Omental fat pad (tissue), 4 donors: ENCODE measurements around the gene ZNF607. TPM values are rescaled to one million over a fixed set of nuclear protein-coding genes. Genes with fewer than 3 reads are reported as not detected.

Experiments used
- ATAC-seq: fragments of 150-250 bp; one replicate; pipeline ENCODE4 v1.9.1; 2016; ENCODE audit warnings: mild to moderate bottlenecking, moderate library complexity; ENCODE audit not compliant: low FRiP score
- DNase-seq: peaks from one replicate; pipeline ENCODE4 v3.0.0-alpha.2; 2019; ENCODE audit warnings: low spot score
- CTCF ChIP-seq, 3 donors: fragments of 450-650 bp; IDR thresholded peaks; one replicate each; pipeline ENCODE4 v1.5.1; 2016 to 2017; ENCODE audit warnings: antibody characterized with exemption in 3 of 3, mild to moderate bottlenecking in 3 of 3, moderate library complexity in 2 of 3
- small RNA-seq: library from RNA; depleted of rRNA; stranded (forward); fragments of <200 nt; gene quantifications from one replicate; pipeline ENCODE3, GENCODE V24; 2016
- total RNA-seq, 4 donors: library from RNA; depleted of rRNA; stranded (reverse); fragments of >200 nt; gene quantifications; one replicate each; pipeline ENCODE4 v1.1.0, GENCODE V29; 2016

Gene ZNF607
- total RNA-seq, 4 donors from 2014 or later = 1.8 to 5.4 (median 3.1) TPM

DNA sequence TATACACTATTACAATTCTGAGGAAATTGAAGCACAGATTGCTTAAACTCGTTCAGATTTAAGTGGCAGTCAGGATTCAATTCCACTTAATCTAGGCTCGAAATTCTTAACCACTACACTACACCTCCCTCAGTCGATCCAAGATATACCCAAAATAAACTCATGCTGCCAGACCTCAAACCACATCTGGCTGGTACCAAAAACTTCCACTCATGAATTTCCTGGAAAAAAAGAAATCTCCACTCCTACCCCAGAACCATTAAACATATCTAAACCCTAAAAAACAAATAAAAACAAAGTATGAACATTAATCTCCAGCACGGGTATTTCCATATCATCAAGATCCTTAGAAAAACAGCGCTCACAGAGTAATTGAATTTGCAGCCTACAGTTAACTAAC, 65.4 kb downstream of the ZNF607 start:
- ATAC-seq (no peak), DNase-seq (no peak)
- TF ChIP-seq CTCF (IDR thresholded peaks at IDR 0.05) = no peak

Small RNA genes lying within 50 kb of the gene (small RNA-seq; reads per million reads assigned to genes)
- not detected for gene SELENOKP1

Other genes starting within 250 kb of the ZNF607 start
- 1 to 10 TPM; 1.2 to 3.5 (median 1.3) TPM for gene ZNF793, start 212.8 kb downstream of the ZNF607 start, total RNA-seq
- gene ZNF571, start 125.0 kb downstream of the ZNF607 start, total RNA-seq = 1 to 10 TPM; 2.3 to 7.3 (median 4.9) TPM
- gene ZNF540, start 124.9 kb downstream of the ZNF607 start, total RNA-seq = 1 to 10 TPM; 1.2 to 2.2 (median 1.5) TPM
- 10 to 100 TPM in 2 of 4 donors, 1 to 10 TPM in 2; 9.0 to 16.1 (median 11.1) TPM for gene ZFP30, start 64.3 kb downstream of the ZNF607 start, total RNA-seq
- gene ZNF573, start 59.8 kb upstream of the ZNF607 start, total RNA-seq = 10 to 100 TPM in 1 of 4 donors, 1 to 10 TPM in 3; 4.4 to 17.5 (median 5.5) TPM
- gene WDR87, start 186.8 kb upstream of the ZNF607 start, total RNA-seq = not detected
- 10 to 100 TPM in 2 of 4 donors, 1 to 10 TPM in 2; 8.9 to 14.7 (median 12.0) TPM for gene SIPA1L3, start 187.4 kb upstream of the ZNF607 start, total RNA-seq